GM12873 (cell line): Measurements from ENCODE around the gene MTOR.

Source experiments
- TF ChIP-seq, protein P1 (sequence below): IDR thresholded peaks from 2 replicates; pipeline ENCODE4 v1.5.1; 2012; ENCODE audit warnings: low read depth, mild to moderate bottlenecking, moderate library complexity, low read length, control low read depth; ENCODE audit not compliant: insufficient read depth; ENCODE audit errors: missing control alignments

Gene MTOR

GRCh38 chr1:11071463-11072215 lies 190.7 kb downstream of the MTOR start:
- TF ChIP-seq, protein P1, sequence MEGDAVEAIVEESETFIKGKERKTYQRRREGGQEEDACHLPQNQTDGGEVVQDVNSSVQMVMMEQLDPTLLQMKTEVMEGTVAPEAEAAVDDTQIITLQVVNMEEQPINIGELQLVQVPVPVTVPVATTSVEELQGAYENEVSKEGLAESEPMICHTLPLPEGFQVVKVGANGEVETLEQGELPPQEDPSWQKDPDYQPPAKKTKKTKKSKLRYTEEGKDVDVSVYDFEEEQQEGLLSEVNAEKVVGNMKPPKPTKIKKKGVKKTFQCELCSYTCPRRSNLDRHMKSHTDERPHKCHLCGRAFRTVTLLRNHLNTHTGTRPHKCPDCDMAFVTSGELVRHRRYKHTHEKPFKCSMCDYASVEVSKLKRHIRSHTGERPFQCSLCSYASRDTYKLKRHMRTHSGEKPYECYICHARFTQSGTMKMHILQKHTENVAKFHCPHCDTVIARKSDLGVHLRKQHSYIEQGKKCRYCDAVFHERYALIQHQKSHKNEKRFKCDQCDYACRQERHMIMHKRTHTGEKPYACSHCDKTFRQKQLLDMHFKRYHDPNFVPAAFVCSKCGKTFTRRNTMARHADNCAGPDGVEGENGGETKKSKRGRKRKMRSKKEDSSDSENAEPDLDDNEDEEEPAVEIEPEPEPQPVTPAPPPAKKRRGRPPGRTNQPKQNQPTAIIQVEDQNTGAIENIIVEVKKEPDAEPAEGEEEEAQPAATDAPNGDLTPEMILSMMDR: no peak

GRCh38 chr1:11070876-11071275 lies 191.5 kb downstream of the MTOR start:
- TF ChIP-seq, protein P1: no peak

DNA sequence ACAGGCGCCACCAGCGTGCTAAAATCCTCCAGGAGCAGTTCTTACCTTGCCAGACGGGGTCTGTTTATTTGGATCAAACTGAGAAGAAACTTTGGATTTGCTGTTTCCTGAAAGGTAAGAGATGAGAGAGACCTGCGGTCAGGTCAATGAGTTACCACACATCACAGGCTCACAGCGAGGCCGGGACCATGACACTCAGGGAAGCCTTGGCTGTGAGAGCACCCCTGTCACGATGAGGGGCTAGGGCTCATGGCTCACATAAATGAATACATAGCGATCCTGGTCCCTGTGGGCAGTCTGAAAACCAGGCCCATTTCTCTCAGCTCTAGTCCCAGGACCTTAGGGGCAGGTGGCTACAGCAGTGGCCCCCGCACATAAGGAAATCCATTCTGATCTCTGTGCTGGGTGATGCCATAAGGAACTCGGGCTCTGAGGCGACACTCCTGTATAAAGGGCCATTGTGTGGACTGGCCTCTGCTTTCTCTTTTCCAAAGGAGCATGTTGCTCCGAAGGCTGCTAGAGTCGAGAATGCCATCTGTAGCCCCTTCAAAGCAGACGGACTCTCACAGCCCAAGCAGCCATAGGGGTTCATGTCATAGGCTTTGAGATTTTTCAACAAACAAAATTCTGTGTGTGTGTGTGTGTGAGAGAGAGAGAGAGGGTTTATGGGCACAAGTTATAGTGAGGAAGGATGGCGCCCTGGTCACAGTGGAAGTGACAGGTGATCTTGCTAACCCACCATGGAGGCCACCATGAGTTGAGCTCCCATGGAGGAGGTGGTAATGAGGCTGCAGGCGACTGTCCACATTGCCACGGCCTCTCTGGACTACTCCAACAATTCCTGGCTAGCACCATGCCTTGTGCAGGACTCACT lies 193.5 kb downstream of the MTOR start:
- TF ChIP-seq, protein P1: no peak

- TF ChIP-seq, protein P1: no peak
Measured at GRCh38 chr1:11067716-11068599, 194.4 kb downstream of the MTOR start.

GRCh38 chr1:11065796-11066195 lies 196.6 kb downstream of the MTOR start:
- TF ChIP-seq, protein P1: no peak

- TF ChIP-seq, protein P1: no peak
Measured at GRCh38 chr1:11064942-11065341, 197.4 kb downstream of the MTOR start.
